LNCaP clone FGC (cell line): Measurements from ENCODE around the gene CCDC194.

Experiments used
- DNase-seq: peaks from one replicate; pipeline ENCODE4 v3.0.0-alpha.2; 2011; ENCODE audit warnings: low read depth
- H3K4me3 ChIP-seq: 2 replicates; pipeline ENCODE4 v1.5.1; 2011; ENCODE audit warnings: mild to moderate bottlenecking, low read depth, low read length, control low read depth
- CTCF ChIP-seq: IDR thresholded peaks from 2 replicates; pipeline ENCODE4 v1.5.1; 2012; ENCODE audit warnings: mild to moderate bottlenecking; ENCODE audit not compliant: control insufficient read depth, insufficient read depth; ENCODE audit errors: extremely low read depth

The CCDC194 gene

GRCh38 chr19:17429641-17430113 lies 35.7 kb upstream of the CCDC194 start:
- no peak for DNase-seq
- no peak overlapping the region for H3K4me3 ChIP-seq
- TF ChIP-seq CTCF = no peak

- no peak overlapping the region for H3K4me3 ChIP-seq
- DNase-seq = no peak
These were observed 30.9 kb upstream of the CCDC194 start for GRCh38 chr19:17424743-17425365.

GRCh38 chr19:17423429-17424208 lies 29.6 kb upstream of the CCDC194 start:
- no peak for TF ChIP-seq CTCF
- no peak overlapping the region for H3K4me3 ChIP-seq
- no peak for DNase-seq

More at GRCh38 chr19:17424743-17425365, 30.9 kb upstream of the CCDC194 start:
- TF ChIP-seq CTCF = 0 out of 2 replicates have a peak, but pooled peaks have one; percentile 19

GRCh38 chr19:17421942-17422341 lies 27.9 kb upstream of the CCDC194 start:
- DNase-seq = no peak
- TF ChIP-seq CTCF = no peak
- H3K4me3 ChIP-seq = no peak overlapping the region

GRCh38 chr19:17420475-17420924 lies 26.5 kb upstream of the CCDC194 start:
- no peak for DNase-seq
- peak overlapping the region; percentile 81 for H3K4me3 ChIP-seq
- TF ChIP-seq CTCF = peak; percentile 3; the same call in 1 of the 2 replicates

- DNase-seq = peak; percentile 98
- peak within 1 kb of the TSS; percentile 81 for H3K4me3 ChIP-seq
- TF ChIP-seq CTCF = no peak
These were observed 25.9 kb upstream of the CCDC194 start, which contains the start of gene MVB12A for GRCh38 chr19:17419621-17420474. Gene MVB12A (plus strand): TSS chr19:17420047. CDS start chr19:17420136, 89 bp downstream.
